HepG2 (cell line): Measurements from ENCODE around the gene MYH9. TPM values are rescaled to one million over a fixed set of nuclear protein-coding genes. Genes with fewer than 3 reads are reported as not detected.

Experiments used
- FOXA3 ChIP-seq: IDR thresholded peaks from 2 replicates; pipeline ENCODE4 v1.6.1; 2016; ENCODE audit warnings: missing genetic modification reagents, missing compliant biosample characterization
- GPBP1L1 ChIP-seq: sonication (generic); formaldehyde crosslinking; IDR thresholded peaks from 2 replicates; pipeline ENCODE4 v1.5.0; 2020; ENCODE audit warnings: mild to moderate bottlenecking, missing genetic modification reagents
- HNF4A ChIP-seq: sonication (generic); formaldehyde crosslinking; IDR thresholded peaks from 2 replicates; pipeline ENCODE4 v1.4.0; 2020; ENCODE audit warnings: missing genetic modification reagents
- ISX ChIP-seq: sonication (generic); formaldehyde crosslinking; conservative IDR thresholded peaks from 2 replicates; pipeline ENCODE4 v1.5.0; 2020; ENCODE audit warnings: missing genetic modification reagents
- MEIS1 ChIP-seq: sonication (generic); formaldehyde crosslinking; IDR thresholded peaks from 2 replicates; pipeline ENCODE4 v1.9.0; 2021; ENCODE audit warnings: mild to moderate bottlenecking, missing genetic modification reagents, moderate library complexity, borderline replicate concordance
- NR2C2 ChIP-seq: sonication (generic); formaldehyde crosslinking; IDR thresholded peaks from 2 replicates; pipeline ENCODE4 v1.4.0; 2020; ENCODE audit warnings: missing genetic modification reagents, mild to moderate bottlenecking, moderate library complexity, borderline replicate concordance
- PITX1 ChIP-seq: sonication (generic); formaldehyde crosslinking; IDR thresholded peaks from 2 replicates; pipeline ENCODE4 v1.5.1; 2020; ENCODE audit warnings: mild to moderate bottlenecking, missing genetic modification reagents
- THRA ChIP-seq: sonication (generic); formaldehyde crosslinking; IDR thresholded peaks from 2 replicates; pipeline ENCODE4 v1.4.0; 2020; ENCODE audit warnings: missing genetic modification reagents, borderline replicate concordance
- WIZ ChIP-seq: sonication (generic); formaldehyde crosslinking; IDR thresholded peaks from 2 replicates; pipeline ENCODE4 v1.5.1; 2020; ENCODE audit warnings: mild to moderate bottlenecking, missing genetic modification reagents
- ZMYM4 ChIP-seq: sonication (generic); formaldehyde crosslinking; IDR thresholded peaks from 2 replicates; pipeline ENCODE4 v1.8.1; 2023; ENCODE audit warnings: mild to moderate bottlenecking, missing genetic modification reagents
- ZNF138 ChIP-seq: sonication (generic); formaldehyde crosslinking; IDR thresholded peaks from 2 replicates; pipeline ENCODE4 v1.5.0; 2020; ENCODE audit warnings: mild to moderate bottlenecking, low read depth, missing genetic modification reagents
- ZNF180 ChIP-seq: sonication (generic); formaldehyde crosslinking; IDR thresholded peaks from 2 replicates; pipeline ENCODE4 v1.4.0; 2020; ENCODE audit warnings: low read depth, missing genetic modification reagents, borderline replicate concordance
- ZNF367 ChIP-seq: sonication (generic); formaldehyde crosslinking; IDR thresholded peaks from 2 replicates; pipeline ENCODE4 v1.4.0; 2020; ENCODE audit warnings: missing genetic modification reagents, borderline replicate concordance
- ZNF839 ChIP-seq: sonication (generic); formaldehyde crosslinking; IDR thresholded peaks from 2 replicates; pipeline ENCODE4 v1.4.0; 2020; ENCODE audit warnings: missing genetic modification reagents, mild to moderate bottlenecking, borderline replicate concordance
- polyA plus RNA-seq, 8 experiments: library from polyadenylated mRNA; depleted of rRNA in 3 of 8; stranded (reverse) in 7 of 8; unstranded in 1 of 8; fragments of >200 nt; fragmentation: Illumina TruSeq in 4 of 8; extraction: Trizol in 4 of 8; gene quantifications; 2 replicates each; pipeline versions ENCODE4 v1.2.1 to v1.2.3, GENCODE V29; 2011 to 2016; ENCODE audit warnings: low read depth in 4 of 8, missing spikeins in 1 of 8, mixed read lengths in 1 of 8; ENCODE audit not compliant: insufficient read depth in 1 of 8
- total RNA-seq, 5 experiments: library from RNA; depleted of rRNA; stranded (reverse); fragments of >200 nt; fragmentation: Illumina TruSeq; extraction: Trizol; gene quantifications; 2 replicates each; pipeline ENCODE4 v1.2.3, GENCODE V29; 2016; ENCODE audit warnings: low read depth in 1 of 5
- TF ChIP-seq, protein P1 (sequence below): sonication (generic); formaldehyde crosslinking; IDR thresholded peaks from 2 replicates; pipeline ENCODE4; 2020; ENCODE audit warnings: missing genetic modification reagents, mild to moderate bottlenecking, borderline replicate concordance
- TF ChIP-seq, protein P2 (sequence below): sonication (generic); formaldehyde crosslinking; IDR thresholded peaks from 2 replicates; pipeline ENCODE4 v1.4.0; 2020; ENCODE audit warnings: missing genetic modification reagents, borderline replicate concordance

Gene MYH9
- total and polyA plus RNA-seq, 2 of the 13 experiments (the other 11 are each of a cell fraction or from before 2014, with no cell fraction given), result 50.7 to 98.5 TPM

DNA sequence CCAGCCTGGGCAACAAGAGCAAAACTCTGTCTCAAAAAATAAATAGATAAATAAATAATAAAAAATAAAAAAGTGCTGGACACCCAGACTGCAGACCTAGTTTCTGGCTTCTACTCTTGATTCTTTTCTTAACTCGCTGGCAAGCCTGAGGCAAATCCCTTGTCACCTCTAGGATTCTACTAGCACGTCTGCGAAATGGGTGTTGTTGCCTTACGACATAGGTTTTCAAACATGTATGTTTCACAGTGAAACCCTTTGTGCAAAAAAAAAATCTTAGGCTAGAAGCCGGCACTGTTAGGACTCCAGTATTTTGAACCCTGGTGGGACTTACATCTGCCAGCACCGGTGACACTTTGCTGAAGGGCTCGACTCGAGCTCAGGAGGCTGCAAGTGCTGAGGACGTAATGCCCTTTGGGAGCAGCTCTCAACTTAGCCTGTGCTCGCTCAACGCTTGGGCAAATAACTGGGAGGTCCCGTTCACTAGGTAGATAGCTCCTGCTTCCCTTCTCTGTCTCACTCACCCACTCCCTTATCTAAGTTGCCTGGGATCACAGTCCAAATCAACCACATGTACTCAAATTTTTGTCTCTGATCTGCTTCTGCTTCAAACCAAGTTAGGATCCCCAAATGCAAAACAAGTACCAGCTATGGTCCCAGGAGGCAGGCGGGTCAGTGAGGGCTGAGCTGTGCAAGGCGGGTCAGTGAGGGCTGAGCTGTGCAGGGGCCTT, 34.7 kb upstream of the MYH9 start (continued):
- TF ChIP-seq ZNF180 (CRISPR knock-in tag), result no peak
- TF ChIP-seq NR2C2 (CRISPR knock-in tag), result 0 out of 2 replicates have a peak, but pooled peaks have one; percentile 19
- peak; percentile 85 for TF ChIP-seq HNF4A (CRISPR knock-in tag)
- 0 out of 2 replicates have a peak, but pooled peaks have one; percentile 37 for TF ChIP-seq PITX1 (CRISPR knock-in tag)
- TF ChIP-seq WIZ (CRISPR knock-in tag), result no peak
- peak; percentile 51; the same call in 1 of the 2 replicates for TF ChIP-seq THRA (CRISPR knock-in tag)
- TF ChIP-seq ISX (CRISPR knock-in tag), result no peak
- no peak for TF ChIP-seq ZNF138 (CRISPR knock-in tag)
- no peak for TF ChIP-seq ZNF839 (CRISPR knock-in tag)
- TF ChIP-seq ZMYM4 (CRISPR knock-in tag), result peak; percentile 34; the same call in 1 of the 2 replicates
- TF ChIP-seq, protein P1, sequence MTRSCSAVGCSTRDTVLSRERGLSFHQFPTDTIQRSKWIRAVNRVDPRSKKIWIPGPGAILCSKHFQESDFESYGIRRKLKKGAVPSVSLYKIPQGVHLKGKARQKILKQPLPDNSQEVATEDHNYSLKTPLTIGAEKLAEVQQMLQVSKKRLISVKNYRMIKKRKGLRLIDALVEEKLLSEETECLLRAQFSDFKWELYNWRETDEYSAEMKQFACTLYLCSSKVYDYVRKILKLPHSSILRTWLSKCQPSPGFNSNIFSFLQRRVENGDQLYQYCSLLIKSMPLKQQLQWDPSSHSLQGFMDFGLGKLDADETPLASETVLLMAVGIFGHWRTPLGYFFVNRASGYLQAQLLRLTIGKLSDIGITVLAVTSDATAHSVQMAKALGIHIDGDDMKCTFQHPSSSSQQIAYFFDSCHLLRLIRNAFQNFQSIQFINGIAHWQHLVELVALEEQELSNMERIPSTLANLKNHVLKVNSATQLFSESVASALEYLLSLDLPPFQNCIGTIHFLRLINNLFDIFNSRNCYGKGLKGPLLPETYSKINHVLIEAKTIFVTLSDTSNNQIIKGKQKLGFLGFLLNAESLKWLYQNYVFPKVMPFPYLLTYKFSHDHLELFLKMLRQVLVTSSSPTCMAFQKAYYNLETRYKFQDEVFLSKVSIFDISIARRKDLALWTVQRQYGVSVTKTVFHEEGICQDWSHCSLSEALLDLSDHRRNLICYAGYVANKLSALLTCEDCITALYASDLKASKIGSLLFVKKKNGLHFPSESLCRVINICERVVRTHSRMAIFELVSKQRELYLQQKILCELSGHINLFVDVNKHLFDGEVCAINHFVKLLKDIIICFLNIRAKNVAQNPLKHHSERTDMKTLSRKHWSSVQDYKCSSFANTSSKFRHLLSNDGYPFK (CRISPR knock-in tag), result no peak; the same call in 1 of the 2 replicates
- TF ChIP-seq, protein P2, sequence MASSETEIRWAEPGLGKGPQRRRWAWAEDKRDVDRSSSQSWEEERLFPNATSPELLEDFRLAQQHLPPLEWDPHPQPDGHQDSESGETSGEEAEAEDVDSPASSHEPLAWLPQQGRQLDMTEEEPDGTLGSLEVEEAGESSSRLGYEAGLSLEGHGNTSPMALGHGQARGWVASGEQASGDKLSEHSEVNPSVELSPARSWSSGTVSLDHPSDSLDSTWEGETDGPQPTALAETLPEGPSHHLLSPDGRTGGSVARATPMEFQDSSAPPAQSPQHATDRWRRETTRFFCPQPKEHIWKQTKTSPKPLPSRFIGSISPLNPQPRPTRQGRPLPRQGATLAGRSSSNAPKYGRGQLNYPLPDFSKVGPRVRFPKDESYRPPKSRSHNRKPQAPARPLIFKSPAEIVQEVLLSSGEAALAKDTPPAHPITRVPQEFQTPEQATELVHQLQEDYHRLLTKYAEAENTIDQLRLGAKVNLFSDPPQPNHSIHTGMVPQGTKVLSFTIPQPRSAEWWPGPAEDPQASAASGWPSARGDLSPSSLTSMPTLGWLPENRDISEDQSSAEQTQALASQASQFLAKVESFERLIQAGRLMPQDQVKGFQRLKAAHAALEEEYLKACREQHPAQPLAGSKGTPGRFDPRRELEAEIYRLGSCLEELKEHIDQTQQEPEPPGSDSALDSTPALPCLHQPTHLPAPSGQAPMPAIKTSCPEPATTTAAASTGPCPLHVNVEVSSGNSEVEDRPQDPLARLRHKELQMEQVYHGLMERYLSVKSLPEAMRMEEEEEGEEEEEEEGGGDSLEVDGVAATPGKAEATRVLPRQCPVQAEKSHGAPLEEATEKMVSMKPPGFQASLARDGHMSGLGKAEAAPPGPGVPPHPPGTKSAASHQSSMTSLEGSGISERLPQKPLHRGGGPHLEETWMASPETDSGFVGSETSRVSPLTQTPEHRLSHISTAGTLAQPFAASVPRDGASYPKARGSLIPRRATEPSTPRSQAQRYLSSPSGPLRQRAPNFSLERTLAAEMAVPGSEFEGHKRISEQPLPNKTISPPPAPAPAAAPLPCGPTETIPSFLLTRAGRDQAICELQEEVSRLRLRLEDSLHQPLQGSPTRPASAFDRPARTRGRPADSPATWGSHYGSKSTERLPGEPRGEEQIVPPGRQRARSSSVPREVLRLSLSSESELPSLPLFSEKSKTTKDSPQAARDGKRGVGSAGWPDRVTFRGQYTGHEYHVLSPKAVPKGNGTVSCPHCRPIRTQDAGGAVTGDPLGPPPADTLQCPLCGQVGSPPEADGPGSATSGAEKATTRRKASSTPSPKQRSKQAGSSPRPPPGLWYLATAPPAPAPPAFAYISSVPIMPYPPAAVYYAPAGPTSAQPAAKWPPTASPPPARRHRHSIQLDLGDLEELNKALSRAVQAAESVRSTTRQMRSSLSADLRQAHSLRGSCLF (CRISPR knock-in tag), result no peak
- peak; percentile 39; the same call in 1 of the 2 replicates for TF ChIP-seq FOXA3 (CRISPR knock-in tag)
- peak; percentile 53; the same call in 1 of the 2 replicates for TF ChIP-seq MEIS1 (CRISPR knock-in tag)
- TF ChIP-seq ZNF367, result no peak
- no peak for TF ChIP-seq GPBP1L1 (CRISPR knock-in tag)
